OCI-LY3 (cell line): Measurements from ENCODE around the gene GTF2H3.

Experiments
- H2AFZ ChIP-seq: fragments of 200-600, 300-600 bp; shearing (Covaris generic); 2 replicates; pipeline ENCODE4 v1.6.0; 2014; ENCODE audit warnings: antibody characterized with exemption, low read depth, low read length
- H3K27ac ChIP-seq: fragments of 200-600, 300-600 bp; sonication (generic); 2 replicates; pipeline ENCODE4 v1.5.1; 2014; ENCODE audit warnings: mild to moderate bottlenecking, low read length, moderate library complexity, mixed read lengths
- H3K27me3 ChIP-seq: fragments of 200-600, 300-600 bp; sonication (generic); 2 replicates; pipeline ENCODE4 v1.6.1; 2014; ENCODE audit warnings: low read depth, low read length, mixed read lengths
- H3K36me3 ChIP-seq: fragments of 200-600, 300-600 bp; sonication (generic); replicated peaks from 2 replicates; pipeline ENCODE3; 2014; ENCODE audit warnings: low read depth, low read length, mixed read lengths
- H3K4me1 ChIP-seq: fragments of 300-600, 200-600 bp; sonication (generic); 2 replicates; pipeline ENCODE4 v1.6.1; 2014; ENCODE audit warnings: low read length, mixed read lengths
- H3K4me2 ChIP-seq: fragments of 200-600, 300-600 bp; sonication (generic); 2 replicates; pipeline ENCODE4 v1.6.1; 2014; ENCODE audit warnings: low read length, mixed read lengths
- H3K4me3 ChIP-seq: fragments of 300-600, 200-600 bp; sonication (generic); 2 replicates; pipeline ENCODE4 v1.5.1; 2014; ENCODE audit warnings: antibody characterized with exemption, mild to moderate bottlenecking, low read length, moderate library complexity
- H3K79me2 ChIP-seq: fragments of 300-600, 200-600 bp; shearing (Covaris generic); 2 replicates; pipeline ENCODE4 v1.6.1; 2014; ENCODE audit warnings: mild to moderate bottlenecking, low read length, mixed read lengths
- H3K9ac ChIP-seq: fragments of 300-600, 200-600 bp; shearing (Covaris generic); 2 replicates; pipeline ENCODE4 v1.6.0; 2014; ENCODE audit warnings: mild to moderate bottlenecking, low read length, moderate library complexity
- H3K9me3 ChIP-seq: fragments of 200-600, 300-600 bp; shearing (Covaris generic); 2 replicates; pipeline ENCODE4 v1.6.1; 2014; ENCODE audit warnings: low read length, mixed read lengths; ENCODE audit not compliant: insufficient read depth
- H4K20me1 ChIP-seq: fragments of 200-600, 300-600 bp; sonication (generic); 2 replicates; pipeline ENCODE4 v1.6.1; 2016; ENCODE audit warnings: low read length, mixed read lengths; ENCODE audit not compliant: insufficient read depth
- CTCF ChIP-seq: fragments of 200-600, 300-600 bp; sonication (generic); IDR thresholded peaks from 2 replicates; pipeline ENCODE4 v1.5.1; 2014; ENCODE audit warnings: antibody characterized with exemption, low read length, low read depth
- EZH2phosphoT487 ChIP-seq: fragments of 200-600 bp; shearing (Covaris generic); IDR thresholded peaks from 2 replicates; pipeline ENCODE4 v1.6.1; 2018; ENCODE audit warnings: antibody characterized with exemption, mixed run types, low read depth

Gene GTF2H3

GRCh38 chr12:123598522-123598921 is 35.1 kb upstream of the GTF2H3 start:
- Histone ChIP-seq H2AFZ (no peak overlapping the region), H3K79me2 (peaks cover 62% of the 10 kb centered on the region), H3K9me3 (no peaks in the 10 kb centered on the region), H3K36me3 (peaks cover 23% of the 10 kb centered on the region), H3K27ac (peak overlapping the region; percentile 24), H3K4me2 (no peak overlapping the region), H3K27me3 (no peaks in the 10 kb centered on the region), H4K20me1 (peaks cover 6% of the 10 kb centered on the region; the same call in 1 of the 2 replicates), H3K9ac (no peak overlapping the region), H3K4me3 (no peak overlapping the region), H3K4me1 (peaks cover 12% of the 10 kb centered on the region)
- no peak for TF ChIP-seq CTCF

GRCh38 chr12:123599310-123599709 is 34.3 kb upstream of the GTF2H3 start:
- no peak overlapping the region for H3K4me3 ChIP-seq
- H4K20me1 ChIP-seq, result peaks cover 6% of the 10 kb centered on the region; the same call in 1 of the 2 replicates
- no peak for TF ChIP-seq CTCF
- no peak for TF ChIP-seq EZH2phosphoT487
- peaks cover 62% of the 10 kb centered on the region for H3K79me2 ChIP-seq
- peaks cover 14% of the 10 kb centered on the region for H3K4me1 ChIP-seq
- no peaks in the 10 kb centered on the region for H3K9me3 ChIP-seq
- H3K9ac ChIP-seq, result no peak overlapping the region
- H3K4me2 ChIP-seq, result no peak overlapping the region
- peaks cover 23% of the 10 kb centered on the region for H3K36me3 ChIP-seq
- no peak overlapping the region for H3K27ac ChIP-seq
- no peaks in the 10 kb centered on the region for H3K27me3 ChIP-seq
- no peak overlapping the region for H2AFZ ChIP-seq

GRCh38 chr12:123599721-123600120 is 33.9 kb upstream of the GTF2H3 start:
- H3K4me1 ChIP-seq, result peaks cover 14% of the 10 kb centered on the region
- no peak overlapping the region for H3K4me3 ChIP-seq
- TF ChIP-seq CTCF (no peak), EZH2phosphoT487 (no peak)
- H3K9ac ChIP-seq, result no peak overlapping the region
- no peak overlapping the region for H2AFZ ChIP-seq
- H3K4me2 ChIP-seq, result no peak overlapping the region
- H4K20me1 ChIP-seq, result peaks cover 6% of the 10 kb centered on the region; the same call in 1 of the 2 replicates
- H3K36me3 ChIP-seq, result peaks cover 23% of the 10 kb centered on the region
- no peaks in the 10 kb centered on the region for H3K9me3 ChIP-seq
- no peak overlapping the region for H3K27ac ChIP-seq
- H3K79me2 ChIP-seq, result peaks cover 64% of the 10 kb centered on the region
- no peaks in the 10 kb centered on the region for H3K27me3 ChIP-seq

- H3K79me2 ChIP-seq, result peaks cover 72% of the 10 kb centered on the region
These were observed 31.8 kb upstream of the GTF2H3 start, which contains the start of gene DDX55 for GRCh38 chr12:123601602-123602489. TSS of gene DDX55 (plus strand) at chr12:123602099. CDS start at chr12:123602149, 50 bp downstream.

More at GRCh38 chr12:123601602-123602489, 31.8 kb upstream of the GTF2H3 start, which contains the start of gene DDX55:
- Histone ChIP-seq H3K4me2 (peak within 1 kb of the TSS; percentile 99), H3K9ac (peak within 1 kb of the TSS; percentile 99), H3K4me3 (peak within 1 kb of the TSS; percentile 97), H3K9me3 (no peaks in the 10 kb centered on the region), H3K27me3 (no peaks in the 10 kb centered on the region), H3K36me3 (peaks cover 32% of the 10 kb centered on the region), H4K20me1 (0 out of 2 replicates have a peak, but pooled peaks cover 5% of the 10 kb centered on the region), H3K27ac (peak within 1 kb of the TSS; percentile 73), H2AFZ (peak within 1 kb of the TSS; percentile 81), H3K4me1 (peaks cover 14% of the 10 kb centered on the region)
- TF ChIP-seq CTCF, result peak; percentile 59
- TF ChIP-seq EZH2phosphoT487, result no peak
